CD4-positive, alpha-beta T cell (primary cell): ENCODE results near the gene UBE2N. TPM values are rescaled to one million over a fixed set of nuclear protein-coding genes. Genes with fewer than 3 reads are reported as not detected.

ENCODE experiments used
- ATAC-seq: fragments of 200-7000 bp; cut with Tn5 transposase; one replicate; pipeline ENCODE4 v1.10.0; 2022; ENCODE audit warnings: mild to moderate bottlenecking; ENCODE audit not compliant: poor library complexity
- CTCF ChIA-PET: fragments of 350-600 bp; sonication (Branson Sonifier 250); formaldehyde crosslinking; loops from one replicate; lab custom pipeline; 2021; ENCODE audit warnings: antibody characterized with exemption, inconsistent platforms; lab: Charles Lee
- POLR2A ChIA-PET: fragments of 350-600 bp; sonication (Branson Sonifier 250); formaldehyde crosslinking; loops from one replicate; lab custom pipeline; 2021; ENCODE audit warnings: antibody characterized with exemption, inconsistent platforms; lab: Charles Lee
- DNase-seq, 14 experiments: peaks; one replicate each; pipeline ENCODE4 v3.0.0-alpha.2; 2013 to 2020; ENCODE audit warnings: mixed read lengths in 2 of 14
- H3K27ac ChIP-seq, 2 donors: one replicate each; pipeline versions ENCODE4 v1.5.1 to v1.7.0; 2013; ENCODE audit warnings: low read length in 2 of 2, low read depth in 1 of 2, mild to moderate bottlenecking in 1 of 2
- H3K27me3 ChIP-seq, 2 experiments: 1 replicate in 1 of 2; 2 replicates in 1 of 2; pipeline versions ENCODE4 v1.6.1 to v1.7.0; 2013; ENCODE audit warnings: low read length in 2 of 2, control low read depth in 1 of 2, mild to moderate bottlenecking in 1 of 2, moderate library complexity in 1 of 2; ENCODE audit not compliant: insufficient read depth in 2 of 2, control insufficient read depth in 1 of 2
- H3K36me3 ChIP-seq: one replicate; pipeline ENCODE4 v1.6.1; 2013; ENCODE audit warnings: low read length, control low read depth; ENCODE audit not compliant: insufficient read depth
- H3K4me1 ChIP-seq: one replicate; pipeline ENCODE4 v1.6.1; 2013; ENCODE audit warnings: low read length, control low read depth; ENCODE audit not compliant: insufficient read depth
- H3K4me3 ChIP-seq: one replicate; pipeline ENCODE4 v1.5.1; 2013; ENCODE audit warnings: mild to moderate bottlenecking, low read length, moderate library complexity
- H3K9me3 ChIP-seq, 2 experiments: 1 replicate in 1 of 2; 2 replicates in 1 of 2; pipeline versions ENCODE4 v1.6.1 to v1.7.0; 2013; ENCODE audit warnings: low read length in 2 of 2, mild to moderate bottlenecking in 2 of 2, control low read depth in 1 of 2, moderate library complexity in 1 of 2; ENCODE audit not compliant: control insufficient read depth in 1 of 2, insufficient read depth in 1 of 2
- H3K27ac Mint-ChIP-seq: one replicate; pipeline ENCODE4 v1.8.0; 2020; ENCODE audit warnings: mixed read lengths
- H3K27me3 Mint-ChIP-seq: one replicate; pipeline ENCODE4 v1.8.0; 2021; ENCODE audit warnings: mixed read lengths
- H3K36me3 Mint-ChIP-seq: one replicate; pipeline ENCODE4 v1.8.0; 2021; ENCODE audit warnings: low read depth, mixed read lengths
- H3K4me1 Mint-ChIP-seq: one replicate; pipeline ENCODE4 v1.8.0; 2021; ENCODE audit warnings: low read depth, mixed read lengths
- H3K4me3 Mint-ChIP-seq: one replicate; pipeline ENCODE4 v1.8.0; 2020; ENCODE audit warnings: mild to moderate bottlenecking, mixed read lengths
- H3K9me3 Mint-ChIP-seq: one replicate; pipeline ENCODE4 v1.8.0; 2020; ENCODE audit warnings: mixed read lengths
- intact Hi-C, 2 experiments: fragments of 100-400 bp; cut with DNase I in 1 of 2; cut with micrococcal nuclease in 1 of 2; formaldehyde crosslinking; loops; one replicate each; pipeline versions ENCODE4 v1.15.1 to v1.9.0; 2023 to 2025; cut with DNase I, micrococcal nuclease
- total RNA-seq, 174 experiments: library from RNA in 2 of 174; stranded (reverse) in 2 of 174; gene quantifications; one replicate each; pipeline ENCODE4 v1.2.3 and lab custom pipeline; 2021 to 2026
- TF ChIP-seq, protein P1 (sequence below): fragments of 200-600 bp; IDR thresholded peaks from one replicate; pipeline ENCODE4 v1.8.0; 2022; ENCODE audit warnings: antibody characterized with exemption, mild to moderate bottlenecking

Gene UBE2N
- total RNA-seq, 2 experiments from 2014 or later: 89.8 to 101 TPM

DNA sequence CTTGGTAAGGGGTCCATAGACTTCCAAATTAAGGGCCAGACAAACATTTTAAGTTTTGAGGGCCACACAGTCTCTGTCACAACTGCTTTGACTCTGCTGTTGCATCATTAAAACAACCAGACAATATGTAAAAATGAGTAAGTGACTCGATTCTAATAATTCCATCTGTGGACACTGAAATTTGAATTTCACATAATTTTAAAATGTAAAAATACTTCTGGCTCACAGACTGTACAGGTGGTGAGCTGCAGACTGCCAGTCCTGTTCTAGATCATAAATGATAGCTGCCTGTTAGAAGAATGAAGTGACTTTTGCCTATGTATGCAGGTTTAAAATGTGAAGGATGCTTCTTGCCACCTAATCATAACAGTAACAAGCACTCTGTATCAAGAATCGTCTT lies 48.3 kb downstream of the UBE2N start:
- Mint-ChIP-seq H3K27ac (no peak overlapping the region), H3K9me3 (no peaks in the 10 kb centered on the region), H3K4me1 (peaks cover 22% of the 10 kb centered on the region), H3K4me3 (no peak overlapping the region), H3K27me3 (no peaks in the 10 kb centered on the region), H3K36me3 (peaks cover 30% of the 10 kb centered on the region)
- no peaks in the 10 kb centered on the region for H3K9me3 ChIP-seq
- H3K36me3 ChIP-seq: peaks cover 16% of the 10 kb centered on the region
- ChIA-PET POLR2A (no interaction called here), CTCF (no interaction called here)
- ATAC-seq (no peak), DNase-seq (no peak)
- H3K27me3 ChIP-seq: no peaks in the 10 kb centered on the region
- intact Hi-C loops: loop anchor here in 1 of 2 experiments (10.0 kb wide), 1 partner anchor 711 kb away; no protein-coding TSS in a partner anchor
- H3K4me3 ChIP-seq: no peak overlapping the region
- TF ChIP-seq, protein P1, sequence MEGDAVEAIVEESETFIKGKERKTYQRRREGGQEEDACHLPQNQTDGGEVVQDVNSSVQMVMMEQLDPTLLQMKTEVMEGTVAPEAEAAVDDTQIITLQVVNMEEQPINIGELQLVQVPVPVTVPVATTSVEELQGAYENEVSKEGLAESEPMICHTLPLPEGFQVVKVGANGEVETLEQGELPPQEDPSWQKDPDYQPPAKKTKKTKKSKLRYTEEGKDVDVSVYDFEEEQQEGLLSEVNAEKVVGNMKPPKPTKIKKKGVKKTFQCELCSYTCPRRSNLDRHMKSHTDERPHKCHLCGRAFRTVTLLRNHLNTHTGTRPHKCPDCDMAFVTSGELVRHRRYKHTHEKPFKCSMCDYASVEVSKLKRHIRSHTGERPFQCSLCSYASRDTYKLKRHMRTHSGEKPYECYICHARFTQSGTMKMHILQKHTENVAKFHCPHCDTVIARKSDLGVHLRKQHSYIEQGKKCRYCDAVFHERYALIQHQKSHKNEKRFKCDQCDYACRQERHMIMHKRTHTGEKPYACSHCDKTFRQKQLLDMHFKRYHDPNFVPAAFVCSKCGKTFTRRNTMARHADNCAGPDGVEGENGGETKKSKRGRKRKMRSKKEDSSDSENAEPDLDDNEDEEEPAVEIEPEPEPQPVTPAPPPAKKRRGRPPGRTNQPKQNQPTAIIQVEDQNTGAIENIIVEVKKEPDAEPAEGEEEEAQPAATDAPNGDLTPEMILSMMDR: no peak
- no peaks in the 10 kb centered on the region for H3K4me1 ChIP-seq
- no peak overlapping the region for H3K27ac ChIP-seq

DNA sequence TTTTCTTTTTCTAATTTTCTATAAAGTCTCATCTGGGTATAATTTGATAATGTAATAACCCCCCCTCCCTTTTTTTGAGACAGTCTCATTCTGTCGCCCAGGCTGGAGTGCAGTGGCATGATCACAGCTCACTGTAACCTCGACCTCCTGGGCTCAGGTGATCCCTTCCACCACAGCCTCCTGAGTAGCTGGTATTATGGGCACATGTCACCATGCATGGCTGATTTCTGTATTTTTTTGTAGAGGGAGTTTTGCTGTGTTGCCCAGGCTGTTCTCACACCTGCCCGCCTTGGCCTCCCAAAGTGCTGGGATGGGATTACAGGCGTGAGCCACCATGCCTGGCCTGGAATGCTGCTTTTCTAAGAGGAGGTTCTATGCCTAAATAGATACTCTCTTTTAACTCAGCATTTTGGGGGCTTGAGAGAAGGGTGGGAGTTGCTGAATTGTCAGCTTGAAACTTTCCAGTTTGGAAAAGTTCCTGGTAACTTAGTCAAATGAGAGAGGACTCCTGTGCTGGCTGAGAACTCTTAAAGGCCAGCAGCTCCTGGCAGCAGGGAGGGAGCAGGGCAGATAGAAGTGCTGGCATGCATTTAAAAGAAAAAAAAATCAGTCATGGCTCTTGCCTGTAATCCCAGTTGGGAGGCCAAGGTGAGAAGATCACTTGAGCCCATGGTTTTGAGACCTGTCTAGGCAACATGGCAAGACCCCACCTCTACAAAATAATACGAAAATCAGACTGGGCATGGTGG lies 51.0 kb downstream of the UBE2N start:
- H3K9me3 Mint-ChIP-seq: no peaks in the 10 kb centered on the region
- Histone ChIP-seq H3K36me3 (peaks cover 6% of the 10 kb centered on the region), H3K9me3 (no peaks in the 10 kb centered on the region), H3K4me3 (no peak overlapping the region), H3K4me1 (peaks cover 5% of the 10 kb centered on the region), H3K27ac (no peak overlapping the region), H3K27me3 (no peaks in the 10 kb centered on the region)
- H3K36me3 Mint-ChIP-seq: peaks cover 8% of the 10 kb centered on the region
- ChIA-PET POLR2A (no interaction called here), CTCF (interaction anchor here (1.1 kb wide), 1 partner anchor 10 kb away, joined by 3 read pairs; no protein-coding TSS in a partner anchor)
- ATAC-seq: no peak
- no peak for DNase-seq
- no peak overlapping the region for H3K27ac Mint-ChIP-seq
- no peak overlapping the region for H3K4me3 Mint-ChIP-seq
- TF ChIP-seq, protein P1: no peak
- H3K4me1 Mint-ChIP-seq: peaks cover 39% of the 10 kb centered on the region
- no peaks in the 10 kb centered on the region for H3K27me3 Mint-ChIP-seq
- intact Hi-C loops: loop anchor here in 1 of 2 experiments (10.0 kb wide), 1 partner anchor 714 kb away; no protein-coding TSS in a partner anchor

DNA sequence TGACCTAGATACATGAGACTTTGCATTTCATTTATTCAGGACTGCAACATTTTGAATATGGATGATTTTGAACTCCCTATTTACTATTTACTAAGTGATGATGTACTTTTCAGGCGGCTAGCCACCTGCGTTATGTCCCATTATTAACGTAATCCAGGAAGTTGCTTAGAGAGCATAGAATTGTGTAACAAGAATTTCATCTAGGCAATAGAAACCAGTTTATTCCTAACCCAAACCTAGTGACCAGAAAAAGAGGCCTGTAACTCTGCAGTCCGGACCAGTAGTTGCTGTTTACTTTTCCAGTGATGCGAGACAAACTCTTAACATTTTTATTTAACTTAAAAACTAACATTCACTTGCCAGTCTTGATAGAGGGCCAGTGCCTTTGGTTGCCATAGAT lies 51.7 kb downstream of the UBE2N start:
- CTCF ChIA-PET: no interaction called here
- no peak overlapping the region for H3K27ac Mint-ChIP-seq
- POLR2A ChIA-PET: no interaction called here

More for the DNA sequence above, 51.7 kb downstream of the UBE2N start:
- no peaks in the 10 kb centered on the region for H3K27me3 Mint-ChIP-seq
- TF ChIP-seq, protein P1: no peak
- ATAC-seq (no peak), DNase-seq (no peak)
- H3K9me3 Mint-ChIP-seq: no peaks in the 10 kb centered on the region
- no peak overlapping the region for H3K4me3 Mint-ChIP-seq
- Histone ChIP-seq H3K9me3 (no peaks in the 10 kb centered on the region), H3K4me1 (peaks cover 8% of the 10 kb centered on the region), H3K27ac (no peak overlapping the region), H3K27me3 (no peaks in the 10 kb centered on the region), H3K4me3 (no peak overlapping the region), H3K36me3 (peaks cover 5% of the 10 kb centered on the region)
- H3K4me1 Mint-ChIP-seq: peaks cover 46% of the 10 kb centered on the region
- H3K36me3 Mint-ChIP-seq: peaks cover 13% of the 10 kb centered on the region
- intact Hi-C loops: loop anchor here in 1 of 2 experiments (10.0 kb wide), 1 partner anchor 715 kb away; no protein-coding TSS in a partner anchor
